Measurements from ENCODE around the gene GNG7.
"Not testable (repeated sequence)": the region's sequence is repeated elsewhere in the genome, so short reads cannot be mapped to it uniquely, and the experiment has no call there.

Gene GNG7

DNA sequence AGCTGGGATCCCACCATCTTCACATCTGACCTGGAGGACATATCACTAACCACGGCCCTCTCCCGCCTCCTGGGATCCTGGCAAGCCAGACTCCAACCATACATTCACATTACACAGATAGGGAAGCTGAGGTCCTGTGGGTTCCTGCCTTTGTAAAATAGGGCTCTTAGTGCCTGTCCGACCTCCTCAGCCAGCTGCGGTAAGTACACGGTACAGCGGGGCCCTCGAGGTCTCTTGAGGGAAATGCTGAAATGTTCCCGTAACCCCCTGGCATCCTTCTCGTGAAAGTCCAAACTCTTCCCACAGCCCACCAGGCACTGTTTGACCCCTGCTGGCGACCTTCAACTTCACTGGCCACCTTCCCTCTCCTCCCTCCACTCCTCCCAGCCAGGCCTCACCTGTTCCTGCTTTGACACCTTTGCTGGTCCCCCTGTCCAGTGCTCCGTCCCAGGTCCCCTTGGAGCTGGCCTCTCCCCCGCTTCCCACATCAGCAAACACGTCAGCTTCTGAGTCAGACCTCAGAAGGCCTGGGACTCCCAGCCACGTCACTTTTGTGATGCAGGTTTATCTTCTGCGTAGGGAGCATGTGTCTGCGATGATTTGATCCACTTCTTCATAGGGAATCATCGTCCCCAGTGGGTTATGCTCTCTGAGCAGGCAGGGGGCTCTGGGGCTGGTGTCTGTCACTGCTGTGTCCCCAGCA is 8.8 kb upstream of the GNG7 start:
- DNase-seq, result no peak

DNA sequence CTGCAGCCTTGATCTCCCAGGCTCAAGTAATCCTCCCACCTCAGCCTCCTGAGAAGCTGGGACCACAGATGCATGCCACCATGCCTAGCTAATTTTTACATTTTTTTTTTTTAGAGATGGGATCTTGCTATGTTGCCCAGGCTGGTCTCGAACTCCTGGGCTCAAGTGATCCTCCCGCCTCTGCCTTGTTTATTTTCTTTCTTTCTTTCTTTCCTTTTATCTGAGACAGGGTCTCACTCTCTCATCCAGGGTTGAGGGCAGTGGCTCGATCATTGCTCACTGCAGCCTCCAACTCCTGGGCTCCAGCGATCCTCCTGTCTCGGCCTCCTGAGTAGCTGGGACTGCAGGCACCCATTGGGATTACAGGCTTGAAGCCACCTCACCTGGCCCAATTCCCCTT is 3.8 kb upstream of the GNG7 start:
- no peak for DNase-seq

DNA sequence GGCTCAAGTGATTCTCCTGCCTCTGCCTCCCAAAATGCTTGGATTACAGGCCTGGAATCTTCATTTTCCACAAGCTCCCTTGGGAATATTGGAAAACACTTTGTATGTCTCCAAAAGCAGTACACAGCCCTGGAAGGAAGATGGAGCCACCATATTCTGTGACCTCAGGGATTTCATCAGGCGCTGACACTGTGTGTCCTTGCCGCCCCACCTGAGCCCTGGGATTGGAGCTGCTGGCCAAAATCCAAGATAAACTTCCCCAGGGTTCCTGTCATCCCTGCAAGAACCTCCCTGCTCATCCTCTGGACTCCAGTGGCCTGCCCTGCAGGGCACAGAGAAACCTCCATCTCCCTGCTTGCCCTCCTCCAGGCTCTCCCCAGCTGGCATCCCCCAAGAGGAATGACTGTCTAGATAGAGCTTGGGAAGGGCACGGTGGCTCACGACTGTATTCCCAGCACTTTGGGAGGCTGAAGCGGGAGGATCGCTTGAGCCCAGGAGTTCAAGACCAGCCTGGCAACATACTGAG is 1.3 kb upstream of the GNG7 start:
- no peak for DNase-seq

DNA sequence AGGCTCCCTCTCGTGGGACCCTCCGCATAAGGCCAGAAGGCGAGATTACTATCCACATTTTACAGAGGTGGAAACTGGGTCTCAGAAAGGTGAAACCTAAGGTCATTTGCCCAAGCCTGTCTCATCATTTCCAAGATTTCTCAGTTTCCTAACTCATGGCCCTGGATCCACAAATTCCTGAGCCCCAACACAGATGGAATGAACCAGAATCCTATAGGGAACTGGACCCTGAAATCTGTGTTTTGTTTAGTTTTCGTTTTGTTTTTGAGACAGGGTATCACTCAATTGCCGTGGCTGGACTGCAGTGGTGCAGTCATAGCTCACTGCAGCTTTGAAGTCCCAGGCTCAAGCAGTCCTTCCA is 563 bp upstream of the GNG7 start:
- DNase-seq, result no peak

DNA sequence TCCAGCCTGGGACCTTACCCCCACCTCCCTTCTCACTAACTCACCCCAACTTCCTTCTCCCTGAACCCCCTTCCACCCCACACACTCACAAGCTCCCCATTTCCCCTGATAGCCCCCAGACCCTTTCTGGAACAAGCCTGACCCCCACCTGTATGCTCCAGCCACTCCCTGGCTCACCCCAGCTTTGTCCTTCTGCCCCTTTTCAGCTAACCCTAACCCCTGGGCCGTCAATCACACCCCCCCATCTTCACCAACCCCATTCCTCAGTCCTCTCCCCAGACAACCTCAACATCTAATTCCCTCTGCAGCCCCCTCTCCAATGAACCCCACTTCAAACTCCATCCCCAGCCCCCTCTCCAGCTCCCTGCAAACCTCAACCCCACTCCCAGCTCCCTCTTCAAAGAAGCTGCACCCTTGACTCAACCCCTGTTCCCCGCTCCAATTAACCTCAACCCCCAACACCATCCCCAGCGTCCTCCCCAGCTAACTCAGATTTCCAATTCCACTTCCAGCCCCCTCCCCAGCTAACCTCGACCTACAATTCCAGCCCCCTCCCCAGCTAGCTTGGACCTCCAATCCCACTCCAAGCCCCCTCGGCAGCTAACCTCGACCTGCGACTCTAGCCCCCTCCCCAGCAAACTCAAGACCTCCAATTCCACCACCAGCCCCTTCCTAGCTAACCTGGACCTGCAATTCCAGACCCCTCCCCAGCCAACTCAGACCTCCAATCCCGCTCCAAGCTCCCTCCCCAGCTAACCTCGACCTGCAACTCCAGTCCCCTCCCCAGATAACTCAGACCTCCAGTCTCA is 929 bp downstream of the GNG7 start:
- DNase-seq, result no peak

DNA sequence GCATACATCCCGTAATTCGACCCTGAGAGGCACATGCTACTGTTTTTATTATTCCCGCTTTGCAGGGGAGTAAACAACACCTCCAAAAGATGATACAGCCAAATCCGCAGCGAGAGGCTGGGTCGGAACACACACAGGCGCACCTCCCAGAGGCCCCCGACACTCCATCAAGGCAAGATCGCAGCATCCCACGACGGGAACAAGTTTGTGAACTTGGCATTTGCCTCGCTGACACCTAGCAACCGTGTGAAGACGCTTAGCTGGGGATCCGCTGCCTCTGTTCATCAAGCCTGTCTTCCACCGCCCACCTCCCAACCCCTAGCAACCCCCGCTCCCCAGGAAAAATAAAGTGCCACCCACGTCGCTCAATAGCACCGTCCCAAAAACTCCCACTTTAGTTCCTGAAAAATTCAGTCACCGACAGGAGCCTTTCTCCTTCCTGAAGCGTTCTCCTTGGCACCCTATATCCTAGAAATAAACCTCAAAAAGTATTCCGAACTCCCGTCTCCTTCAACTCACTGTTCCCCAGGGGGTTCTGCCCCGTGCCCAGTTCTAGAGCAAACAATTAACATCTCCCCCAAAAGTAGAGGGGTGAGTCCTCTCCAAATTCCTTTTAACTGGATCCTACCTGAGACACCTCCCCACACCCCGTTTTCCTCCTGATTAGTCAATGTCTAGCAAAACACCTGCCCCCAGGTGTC is 1.7 kb downstream of the GNG7 start:
- no peak for DNase-seq

DNA sequence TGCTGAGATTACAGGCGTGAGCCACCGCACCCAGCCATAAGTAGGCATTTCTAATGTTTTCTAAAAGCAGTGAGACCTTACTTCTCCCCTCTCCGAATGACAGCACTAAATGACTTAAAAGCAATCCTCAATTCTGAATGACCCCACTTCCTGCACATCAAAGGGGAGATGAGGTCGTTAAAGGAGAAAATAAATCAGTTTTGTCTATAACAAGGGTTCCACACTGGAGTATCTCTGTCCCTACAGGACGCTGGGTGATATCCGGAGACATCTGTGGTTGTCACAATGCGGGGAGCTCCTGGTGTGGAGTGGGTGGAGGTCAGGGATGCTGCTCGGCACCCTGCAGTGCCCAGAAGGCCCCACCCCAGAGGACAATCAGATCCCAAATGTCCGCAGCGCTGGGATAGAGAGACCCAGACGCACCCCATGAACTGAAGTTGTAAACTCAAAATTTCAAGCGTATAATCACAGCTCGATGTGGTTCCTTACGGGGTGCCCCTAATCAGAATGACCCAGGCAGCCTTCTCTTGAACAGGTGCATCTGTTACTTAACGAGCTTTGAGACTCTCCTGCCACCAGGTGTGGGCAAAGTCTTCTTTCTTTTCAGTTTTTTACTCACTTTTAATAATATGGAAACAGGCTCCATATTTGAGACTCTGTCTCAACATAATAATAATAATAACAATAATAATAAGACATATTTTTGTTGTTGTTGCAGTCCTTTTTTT is 2.9 kb downstream of the GNG7 start:
- DNase-seq, result no peak

DNA sequence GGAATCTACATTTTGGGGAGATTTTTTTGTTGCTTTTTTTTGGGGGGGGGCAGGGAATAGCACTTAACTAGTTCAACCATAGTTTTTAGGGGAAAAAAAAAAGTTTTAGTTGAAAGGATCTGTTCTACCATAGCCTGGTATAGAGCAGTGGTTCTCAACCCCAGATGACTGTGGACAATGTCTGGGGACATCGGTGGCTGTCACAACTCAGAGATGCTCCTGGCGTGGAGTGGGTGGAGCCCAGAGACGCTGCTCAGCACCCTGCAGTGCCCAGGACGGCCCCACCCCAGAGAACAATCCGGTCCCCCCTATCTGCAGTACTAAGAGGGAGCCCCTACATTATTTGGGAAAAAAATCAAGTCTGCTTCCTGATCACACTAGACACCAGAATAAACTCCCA is 8.3 kb downstream of the GNG7 start:
- DNase-seq, result no peak

DNA sequence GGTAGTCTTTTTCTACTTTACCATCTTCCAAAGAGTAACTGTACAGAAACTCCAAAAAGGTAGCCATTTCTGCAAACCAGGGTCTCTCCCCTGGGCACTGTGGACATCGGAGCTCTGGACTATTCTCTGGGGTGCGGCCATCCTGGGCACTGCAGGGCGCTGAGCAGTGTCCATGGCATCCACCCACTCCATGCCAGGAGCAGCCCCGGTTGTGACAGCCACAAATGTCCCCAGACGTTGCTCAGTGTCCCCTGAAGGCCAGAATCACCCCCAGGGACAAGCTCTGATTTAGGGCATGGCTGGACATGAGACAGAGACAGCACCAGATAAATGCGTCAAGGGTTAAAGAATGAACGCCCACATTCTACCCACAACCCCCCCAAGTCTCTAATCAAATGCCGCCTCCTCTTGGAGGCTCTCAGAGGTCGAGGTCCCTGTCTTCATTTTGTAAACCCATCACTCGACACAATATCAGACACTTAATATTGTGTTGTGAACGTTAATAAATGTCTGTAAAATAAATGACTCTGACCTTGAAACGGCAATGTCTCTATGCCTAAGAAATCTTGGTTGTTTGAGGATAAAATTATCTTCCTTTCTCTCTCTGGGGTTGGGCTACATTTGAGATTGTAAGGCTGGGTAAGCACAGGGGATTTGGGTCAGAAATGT is 8.9 kb downstream of the GNG7 start:
- no peak for DNase-seq

DNA sequence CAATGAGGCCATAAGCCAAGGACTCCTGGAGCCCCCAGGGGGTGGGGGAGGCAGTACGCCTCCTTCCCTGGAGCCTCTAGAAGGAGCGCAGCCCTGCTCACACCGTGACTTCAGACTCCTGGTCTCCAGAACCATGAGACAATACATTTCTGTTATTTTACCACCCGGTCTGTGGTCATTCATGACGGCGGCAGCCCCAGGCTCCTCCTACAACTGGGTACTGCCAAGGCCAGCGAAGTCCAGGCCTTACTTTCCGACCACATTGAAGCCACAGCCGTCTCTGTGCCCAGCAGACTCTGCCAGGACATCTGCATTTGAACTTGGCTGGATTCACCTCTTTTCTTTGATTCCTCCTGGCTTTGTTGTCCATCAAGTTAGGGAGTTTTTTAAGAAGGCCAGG is 10.5 kb downstream of the GNG7 start:
- DNase-seq, result no peak

DNA sequence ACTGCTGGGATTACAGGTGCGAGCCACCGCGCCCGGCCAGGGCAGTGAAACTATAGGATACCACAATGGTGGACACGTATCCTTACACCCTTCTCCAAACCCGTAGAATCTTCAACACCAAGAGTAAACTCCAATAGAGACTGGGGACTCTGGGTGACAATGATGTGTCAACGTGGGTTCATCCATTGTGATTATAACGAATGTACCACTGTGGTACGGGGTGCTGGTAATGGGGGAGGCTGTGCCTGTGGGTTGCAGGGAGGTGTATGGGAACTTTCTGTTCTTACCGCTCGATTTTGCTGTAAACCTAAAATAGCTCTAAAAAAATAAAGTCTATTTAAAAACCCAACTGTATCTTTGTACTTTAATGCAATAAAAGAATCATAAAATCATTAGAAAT is 11.6 kb downstream of the GNG7 start:
- DNase-seq, result no peak

DNA sequence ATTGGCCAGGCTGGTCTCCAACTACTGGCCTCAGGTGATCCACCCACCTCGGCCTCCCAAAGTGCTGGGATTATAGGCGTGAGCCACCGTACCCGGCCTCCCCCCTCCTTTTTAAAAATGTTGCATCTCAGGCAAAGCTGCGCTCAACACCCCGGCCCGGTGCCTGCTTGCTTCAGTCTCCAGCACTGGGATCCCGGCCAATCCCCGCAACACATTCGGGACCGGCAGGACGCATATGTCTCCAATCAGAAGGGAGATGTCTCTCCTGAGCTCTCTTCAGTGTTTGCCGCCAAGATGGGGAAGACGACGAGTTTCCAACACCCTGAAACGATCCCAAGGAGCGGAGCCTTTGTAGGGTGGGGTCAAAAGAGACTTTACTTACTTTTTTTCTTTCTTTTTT is 16.1 kb downstream of the GNG7 start:
- no peak for DNase-seq

DNA sequence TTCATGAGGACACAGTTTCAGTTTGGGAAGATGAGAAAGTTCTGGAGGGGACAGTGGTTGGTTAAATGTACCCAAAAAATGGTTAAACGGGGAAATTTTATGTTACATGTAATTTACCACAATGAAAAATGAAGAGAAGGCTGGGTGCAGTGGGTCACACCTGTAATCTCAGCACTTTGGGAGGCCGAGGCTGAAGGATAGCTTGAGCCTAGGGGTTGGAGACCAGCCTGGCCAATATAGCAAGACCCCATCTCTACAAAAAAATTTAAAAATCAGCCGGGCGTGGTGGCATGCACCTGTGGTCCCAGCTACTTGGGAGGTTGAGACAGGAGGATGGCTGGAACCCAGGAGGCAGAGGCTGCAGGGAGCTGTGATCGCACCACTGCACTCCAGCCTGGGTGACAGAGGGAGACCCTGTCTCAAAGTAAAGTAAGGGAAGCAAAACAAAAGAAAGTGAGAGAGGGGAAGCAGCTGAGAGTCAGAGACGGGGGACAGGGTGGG is 17.2 kb downstream of the GNG7 start:
- DNase-seq, result no peak

DNA sequence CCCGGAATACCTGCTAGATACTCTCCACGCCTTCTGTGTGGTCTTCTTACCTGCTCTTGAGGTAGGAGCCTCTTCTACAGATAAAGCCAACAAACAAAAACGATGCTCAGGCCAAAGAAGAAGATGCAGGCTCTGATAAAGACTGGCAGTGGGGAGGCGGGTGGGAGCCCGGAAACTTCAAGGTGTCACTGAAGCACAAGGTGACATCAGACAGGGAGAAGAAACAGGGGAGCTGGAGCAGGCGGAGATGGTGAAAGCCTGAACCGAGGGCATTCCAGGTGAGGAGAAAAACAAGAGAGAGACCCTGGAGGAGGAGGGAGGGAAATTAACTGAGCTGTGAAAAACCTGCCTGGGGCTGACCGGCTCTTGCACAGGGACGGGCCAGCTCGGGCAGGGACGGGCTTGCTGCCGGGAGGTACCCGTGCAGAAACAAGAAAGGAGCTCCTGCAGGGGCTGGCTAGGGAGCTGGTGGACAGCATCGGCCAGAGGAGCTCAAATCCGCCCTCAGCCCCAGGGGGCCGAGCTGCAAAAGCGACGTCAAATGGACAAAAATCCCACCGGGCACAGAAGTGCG is 19.0 kb downstream of the GNG7 start:
- no peak for DNase-seq

DNA sequence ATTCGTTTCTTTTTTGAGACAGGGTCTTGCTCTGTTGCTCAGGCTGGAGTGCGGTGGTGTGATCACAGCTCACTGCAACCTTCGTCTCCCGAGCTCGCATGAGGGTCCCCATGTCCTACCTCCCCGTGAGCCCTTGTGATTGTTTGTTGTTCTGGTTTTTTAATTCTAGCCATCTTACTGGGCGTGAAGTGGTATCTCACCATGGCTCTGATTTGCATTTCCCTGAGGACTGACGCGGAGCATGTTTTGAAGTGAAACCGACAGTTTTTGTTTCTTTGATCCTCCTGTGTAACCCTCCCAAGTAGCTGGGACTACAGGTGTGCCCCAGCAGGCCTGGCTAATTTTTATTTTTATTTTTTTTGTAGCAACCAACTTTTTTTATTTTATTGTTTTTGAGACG is 21.7 kb downstream of the GNG7 start:
- no peak for DNase-seq

DNA sequence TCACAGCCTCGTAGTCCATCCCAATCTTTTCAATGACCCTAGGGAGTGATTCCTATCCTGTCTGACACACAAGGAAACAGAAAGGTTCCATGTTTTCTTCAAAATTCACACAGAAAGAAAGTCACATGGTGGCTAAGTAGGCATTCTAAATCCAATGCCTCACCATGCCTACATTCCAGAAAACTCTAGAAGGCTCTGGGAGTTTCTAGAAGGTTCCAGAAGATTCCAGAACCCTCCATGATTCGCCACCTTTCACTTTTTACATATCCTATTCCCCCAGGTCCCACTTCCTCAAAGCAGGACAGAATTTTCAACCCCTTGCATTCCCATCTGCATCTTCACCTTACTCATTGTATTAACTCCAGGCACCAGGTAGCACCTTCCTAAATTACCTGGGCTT is 23.1 kb downstream of the GNG7 start:
- DNase-seq, result no peak

DNA sequence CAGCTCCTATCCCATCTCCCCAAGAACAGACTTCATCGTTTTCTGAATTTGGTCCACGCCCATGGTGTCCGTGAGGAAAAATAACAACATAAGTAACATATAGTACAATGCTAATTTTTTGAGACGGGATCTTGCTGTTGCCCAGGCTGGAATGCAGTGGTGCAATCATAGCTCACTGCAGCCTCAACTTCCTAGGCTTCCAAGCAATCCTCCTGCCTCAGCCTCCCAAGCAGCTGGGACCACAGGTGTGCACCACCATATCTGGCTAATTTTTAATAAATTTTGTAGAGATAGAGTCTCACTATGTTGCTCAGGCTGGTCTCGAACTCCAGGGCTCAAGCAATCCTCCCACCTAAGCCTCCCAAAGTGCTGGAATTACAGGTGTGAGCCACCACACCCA is 23.5 kb downstream of the GNG7 start:
- not testable (repeated sequence) for DNase-seq

DNA sequence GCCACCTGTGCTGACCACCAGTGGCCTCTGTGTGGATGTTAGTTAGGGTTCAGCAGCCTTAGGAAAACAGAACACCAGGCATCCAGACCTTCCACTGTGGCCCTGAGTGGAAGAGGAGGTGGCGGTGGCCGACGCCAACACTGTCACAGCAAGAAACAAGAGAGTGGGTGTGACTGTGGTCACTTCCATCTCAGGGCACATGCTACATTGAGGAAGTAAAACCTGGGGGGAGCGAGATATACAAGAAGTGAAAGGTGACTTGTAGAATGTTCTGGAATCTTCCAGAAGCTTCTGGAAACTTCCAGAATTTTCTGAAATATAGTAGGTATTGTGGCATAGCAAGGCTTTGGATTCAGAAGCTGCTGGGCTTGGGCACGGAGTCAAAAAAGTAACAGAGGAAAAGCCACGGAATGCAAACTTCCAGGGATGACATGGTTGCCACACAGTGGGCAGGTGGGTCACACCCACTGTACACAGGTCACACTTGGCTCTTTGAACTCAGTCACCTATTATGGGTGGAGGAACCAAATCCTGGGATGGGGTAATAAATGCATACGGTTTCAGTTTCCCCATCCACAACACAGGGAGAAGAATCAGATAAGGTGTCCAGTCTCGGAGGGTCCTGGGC is 24.3 kb downstream of the GNG7 start:
- DNase-seq, result no peak

DNA sequence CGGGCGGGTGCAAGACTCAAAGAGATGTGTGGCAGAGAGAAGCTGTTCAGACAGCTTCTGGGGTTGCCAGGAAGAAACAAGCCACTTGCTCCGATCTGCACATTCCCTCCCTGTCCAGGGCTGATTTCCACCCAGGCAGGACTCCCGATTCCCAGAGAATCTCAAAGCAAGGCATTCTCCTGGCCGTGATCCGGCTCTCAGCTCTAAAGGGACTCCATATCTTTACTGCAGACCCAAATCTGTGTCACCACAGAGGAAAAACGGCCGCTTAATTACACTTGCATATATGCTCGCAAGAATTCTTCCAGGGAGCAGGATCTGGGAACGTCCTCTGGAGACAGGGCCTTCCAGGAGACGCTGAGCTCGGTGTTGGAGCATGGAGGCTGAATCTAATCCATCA is 25.7 kb downstream of the GNG7 start:
- DNase-seq, result no peak

DNA sequence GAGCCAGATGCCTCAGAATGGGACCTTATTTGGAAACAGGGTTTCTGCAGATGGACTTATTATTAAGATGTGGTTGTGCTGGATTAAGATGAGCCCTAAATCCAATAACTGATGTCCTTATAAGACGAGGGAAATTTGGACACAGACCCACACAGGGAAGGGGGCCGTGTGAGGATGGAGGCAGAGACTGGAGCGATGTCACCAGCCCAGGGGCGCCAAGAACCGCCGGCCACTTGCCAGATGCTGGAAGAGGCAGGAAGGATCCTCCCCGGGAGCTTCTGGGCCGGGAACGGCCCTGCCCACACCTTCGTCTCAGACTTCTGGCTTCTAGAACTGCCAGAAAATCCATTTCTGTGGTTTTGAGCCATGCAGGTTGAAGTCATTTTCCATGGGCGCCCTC is 26.6 kb downstream of the GNG7 start:
- no peak for DNase-seq

DNA sequence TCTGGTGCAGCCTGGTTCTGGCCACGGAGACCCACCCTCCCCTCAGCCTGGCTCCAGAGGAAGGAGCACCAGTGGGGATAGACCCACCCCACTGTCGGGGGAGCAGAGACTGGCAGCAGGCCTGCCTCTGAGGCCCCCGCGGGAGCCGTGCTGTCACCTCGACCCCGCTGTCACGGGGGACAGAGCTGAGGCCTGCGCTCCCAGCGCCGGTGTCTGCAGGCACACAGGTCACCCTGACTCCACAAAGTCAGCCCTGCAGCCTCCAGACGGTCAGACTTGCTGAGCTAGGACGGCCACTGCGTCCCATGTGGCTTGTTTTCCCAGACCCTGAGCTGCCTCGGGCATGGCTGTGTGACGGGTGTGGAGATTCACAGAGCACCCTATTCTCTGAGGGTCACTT is 32.3 kb downstream of the GNG7 start:
- DNase-seq, result no peak
